IMR-90 (cell line): ENCODE results near the gene UVSSA. TPM values are rescaled to one million over a fixed set of nuclear protein-coding genes. Genes with fewer than 3 reads are reported as not detected.

Experiments used
- ATAC-seq: fragments of 200-7000 bp; cut with Tn5 transposase; 2 replicates; pipeline ENCODE4 v1.9.1; 2020; ENCODE audit warnings: low read depth, mild to moderate bottlenecking, moderate library complexity
- BruUV-seq: library from RNA; stranded (reverse); fragments of 400-500 nt; replicated peaks from 2 replicates; lab custom pipeline; 2021; lab: Mats Ljungman, UMichigan
- CTCF ChIA-PET: fragments of 300-600 bp; formaldehyde crosslinking; extraction: SDS; loops from one replicate; lab custom pipeline; 2021; ENCODE audit warnings: antibody characterized with exemption; lab: Yijun Ruan, JAX
- POLR2A ChIA-PET: fragments of 300-600 bp; sonication (Branson Sonifier 250); formaldehyde crosslinking; loops from one replicate; lab custom pipeline; 2022; ENCODE audit warnings: antibody characterized with exemption; ENCODE audit not compliant: unreplicated experiment; lab: Charles Lee
- DNase-seq: peaks from one replicate; pipeline ENCODE4 v3.0.0; 2013
- H2AFZ ChIP-seq: replicated peaks from 2 replicates; pipeline ENCODE3; 2013; ENCODE audit warnings: low read length, mild to moderate bottlenecking; ENCODE audit not compliant: poor library complexity
- H2AK5ac ChIP-seq: 2 replicates; pipeline ENCODE4 v1.6.1; 2013; ENCODE audit warnings: low read depth, low read length, inconsistent platforms
- H2AK9ac ChIP-seq: replicated peaks from 2 replicates; pipeline ENCODE3; 2013; ENCODE audit warnings: mild to moderate bottlenecking, low read depth, low read length, moderate library complexity; ENCODE audit not compliant: poor library complexity
- H2BK120ac ChIP-seq: 2 replicates; pipeline ENCODE4 v1.6.1; 2013; ENCODE audit warnings: low read depth, low read length, inconsistent platforms
- H2BK15ac ChIP-seq: 3 replicates; pipeline ENCODE4 v1.6.1; 2013; ENCODE audit warnings: low read depth, low read length, inconsistent platforms
- H2BK20ac ChIP-seq: 2 replicates; pipeline ENCODE4 v1.6.1; 2013; ENCODE audit warnings: low read depth, mild to moderate bottlenecking, inconsistent platforms, low read length, moderate library complexity
- H2BK5ac ChIP-seq: 2 replicates; pipeline ENCODE4 v1.6.1; 2013; ENCODE audit warnings: mild to moderate bottlenecking, low read depth, low read length, inconsistent platforms; ENCODE audit not compliant: poor library complexity, severe bottlenecking
- H3K14ac ChIP-seq: replicated peaks from 2 replicates; pipeline ENCODE4 v1.6.1; 2013; ENCODE audit warnings: low read depth, low read length, inconsistent platforms
- H3K18ac ChIP-seq: 2 replicates; pipeline ENCODE4 v1.6.1; 2013; ENCODE audit warnings: low read depth, low read length, control low read depth
- H3K23ac ChIP-seq: 2 replicates; pipeline ENCODE4 v1.6.1; 2013; ENCODE audit warnings: low read depth, low read length, inconsistent platforms
- H3K27ac ChIP-seq: 2 replicates; pipeline ENCODE4 v1.5.1; 2013; ENCODE audit warnings: mild to moderate bottlenecking, control low read depth, low read length; ENCODE audit not compliant: insufficient read depth
- H3K27me3 ChIP-seq: 2 replicates; pipeline ENCODE4 v1.6.1; 2013; ENCODE audit warnings: low read length; ENCODE audit not compliant: control insufficient read depth, insufficient read depth
- H3K36me3 ChIP-seq: 2 replicates; pipeline ENCODE4 v1.6.1; 2013; ENCODE audit warnings: low read length, mixed read lengths; ENCODE audit not compliant: control insufficient read depth, insufficient read depth
- H3K4ac ChIP-seq: 2 replicates; pipeline ENCODE4 v1.6.1; 2013; ENCODE audit warnings: low read depth, low read length, inconsistent platforms
- H3K4me1 ChIP-seq: 2 replicates; pipeline ENCODE4 v1.6.1; 2013; ENCODE audit warnings: low read length, mixed read lengths; ENCODE audit not compliant: control insufficient read depth, insufficient read depth
- H3K4me2 ChIP-seq: 2 replicates; pipeline ENCODE4 v1.6.1; 2013; ENCODE audit warnings: low read depth, mild to moderate bottlenecking, control low read depth, low read length, moderate library complexity
- H3K4me3 ChIP-seq: 2 replicates; pipeline ENCODE4 v1.5.1; 2013; ENCODE audit warnings: low read depth, mild to moderate bottlenecking, control low read depth, low read length, moderate library complexity; ENCODE audit not compliant: insufficient read depth
- H3K56ac ChIP-seq: 2 replicates; pipeline ENCODE4 v1.6.1; 2013; ENCODE audit warnings: low read length, inconsistent platforms; ENCODE audit not compliant: insufficient read depth; ENCODE audit errors: extremely low read depth
- H3K79me1 ChIP-seq, 2 experiments: 2 replicates each; pipeline ENCODE4 v1.6.1; 2013; ENCODE audit warnings: low read length in 2 of 2, inconsistent platforms in 1 of 2, low read depth in 1 of 2
- H3K9ac ChIP-seq: 2 replicates; pipeline ENCODE4 v1.6.1; 2013; ENCODE audit warnings: low read depth, low read length, control low read depth
- H3K9me1 ChIP-seq: 2 replicates; pipeline ENCODE4 v1.6.1; 2013; ENCODE audit warnings: low read length, inconsistent platforms; ENCODE audit not compliant: insufficient read depth
- H3K9me3 ChIP-seq: 2 replicates; pipeline ENCODE4 v1.6.1; 2013; ENCODE audit warnings: low read length; ENCODE audit not compliant: control insufficient read depth, insufficient read depth
- H4K20me1 ChIP-seq: 2 replicates; pipeline ENCODE4 v1.6.1; 2013; ENCODE audit warnings: low read length, inconsistent platforms; ENCODE audit not compliant: insufficient read depth
- H4K5ac ChIP-seq: 2 replicates; pipeline ENCODE4 v1.6.1; 2013; ENCODE audit warnings: mild to moderate bottlenecking, low read depth, low read length, control low read depth
- H4K8ac ChIP-seq, 2 experiments: 2 replicates each; pipeline ENCODE4 v1.6.1; 2013; ENCODE audit warnings: low read depth in 2 of 2, low read length in 2 of 2, control low read depth in 1 of 2, inconsistent platforms in 1 of 2
- H4K91ac ChIP-seq: 2 replicates; pipeline ENCODE4 v1.6.1; 2013; ENCODE audit warnings: low read depth, low read length, inconsistent platforms; ENCODE audit not compliant: insufficient read depth
- BHLHE40 ChIP-seq: fragments of 150-350 bp; IDR thresholded peaks from 2 replicates; pipeline ENCODE4 v1.6.1; 2016; ENCODE audit warnings: mild to moderate bottlenecking, low read depth, low read length
- CHD1 ChIP-seq: IDR thresholded peaks from 2 replicates; pipeline ENCODE4 v1.6.1; 2012; ENCODE audit warnings: low read depth, low read length, improper control_type of control experiment
- CTCF ChIP-seq: conservative IDR thresholded peaks from 2 replicates; pipeline ENCODE4 v1.5.1; 2012; ENCODE audit warnings: mild to moderate bottlenecking, low read depth, low read length, improper control_type of control experiment
- MAFK ChIP-seq: IDR thresholded peaks from 2 replicates; pipeline ENCODE4 v1.6.1; 2012; ENCODE audit warnings: low read depth, low read length, improper control_type of control experiment
- RAD21 ChIP-seq: IDR thresholded peaks from 2 replicates; pipeline ENCODE4 v1.6.1; 2012; ENCODE audit warnings: low read length, improper control_type of control experiment
- WGBS, 2 experiments: methylation state at CpG; one replicate each; pipeline versions ENCODE4 v1.1.5 to v1.1.7; 2013; ENCODE audit warnings: missing lambda C conversion rate in 2 of 2; ENCODE audit not compliant: insufficient read length in 1 of 2; ENCODE audit errors: extremely low coverage in 2 of 2; 5-methylcytosine and 5-hydroxymethylcytosine counted together
- dilution Hi-C: fragments of 300-500 bp; cut with HindIII; formaldehyde crosslinking; loops from one replicate; pipeline ENCODE4 v1.14.3; 2018; ENCODE audit warnings: low sequenced_read_pairs; ENCODE audit not compliant: unreplicated experiment
- in situ Hi-C: fragments of 300-500 bp; cut with MboI; formaldehyde crosslinking; loops from 3 replicates; pipeline ENCODE4 v1.14.3; 2019; ENCODE audit warnings: low sequenced_read_pairs, inconsistent platforms, mixed read lengths
- intact Hi-C: fragments of 100-400 bp; cut with micrococcal nuclease; formaldehyde crosslinking; loops from 2 replicates; pipeline ENCODE4 v1.10.0; 2022
- polyA plus RNA-seq, 3 experiments: library from polyadenylated mRNA; depleted of rRNA; stranded (reverse); fragments of >200 nt; gene quantifications; 2 replicates each; pipeline ENCODE4 v1.2.3, GENCODE V29; 2012; ENCODE audit warnings: low replicate concordance in 1 of 3
- total RNA-seq: library from RNA; depleted of rRNA; stranded (reverse); fragments of >200 nt; gene quantifications from 2 replicates; pipeline ENCODE4 v1.2.3, GENCODE V29; 2012

The UVSSA gene
- total and polyA plus RNA-seq, 2 of the 4 experiments (the other 2 are of a cell fraction), result 1.4 to 8.4 TPM

DNA sequence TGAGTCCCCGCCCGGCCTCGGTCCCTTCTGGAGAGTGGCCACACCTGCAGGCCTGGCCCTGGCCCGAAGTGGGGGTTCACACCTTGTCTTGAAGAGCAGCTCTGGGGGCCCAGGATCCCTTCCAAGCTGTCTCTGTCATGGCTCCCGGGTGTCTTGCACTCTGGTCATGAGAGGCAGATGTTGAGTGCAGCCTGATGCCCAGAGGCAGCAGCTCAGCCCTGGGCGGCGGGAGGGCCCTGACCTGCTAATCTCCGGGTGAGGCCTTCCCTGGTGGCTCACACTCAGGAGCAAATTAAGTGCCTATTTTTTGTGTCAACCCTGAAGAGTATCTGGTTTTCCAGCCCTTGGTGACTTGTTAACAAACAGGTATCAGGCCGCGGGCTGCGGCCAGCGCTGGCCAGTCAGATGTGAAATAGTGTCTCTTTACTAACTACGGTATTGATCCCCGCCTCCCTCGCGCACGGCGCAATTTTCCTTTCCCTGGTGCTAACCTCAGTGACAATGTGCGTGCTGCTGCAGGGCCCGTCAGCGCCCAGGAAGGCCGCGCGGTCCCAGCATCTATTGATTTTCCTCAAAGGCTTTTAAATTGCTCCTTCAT is 35.0 kb downstream of the UVSSA start:
- Histone ChIP-seq H3K56ac (no peak overlapping the region), H3K9me3 (no peaks in the 10 kb centered on the region), H4K5ac (no peak overlapping the region), H3K23ac (no peak overlapping the region), H2BK120ac (no peak overlapping the region), H4K91ac (no peak overlapping the region), H3K9ac (no peak overlapping the region), H3K9me1 (no peaks in the 10 kb centered on the region), H3K4me2 (no peak overlapping the region), H4K20me1 (no peaks in the 10 kb centered on the region), H2BK15ac (no peak overlapping the region), H3K18ac (no peak overlapping the region), H2BK5ac (no peak overlapping the region), H3K79me1 (no peaks in the 10 kb centered on the region), H3K4me3 (no peak overlapping the region), H3K27ac (no peak overlapping the region), H3K36me3 (peaks cover 28% of the 10 kb centered on the region), H3K4me1 (no peaks in the 10 kb centered on the region), H2AK9ac (no peak overlapping the region), H2BK20ac (no peak overlapping the region), H3K4ac (no peak overlapping the region), H3K27me3 (no peaks in the 10 kb centered on the region), H4K8ac (no peak overlapping the region), H3K14ac (no peak overlapping the region), H2AFZ (no peak overlapping the region), H2AK5ac (no peak overlapping the region)
- DNase-seq, result no peak
- ChIA-PET POLR2A (no interaction called here), CTCF (no interaction called here)
- TF ChIP-seq MAFK, result no peak
- no peak for TF ChIP-seq CHD1
- TF ChIP-seq RAD21, result no peak
- TF ChIP-seq CTCF, result no peak
- TF ChIP-seq BHLHE40, result no peak
- intact Hi-C loops, result no loop called here
- WGBS, 2 experiments, result 89% methylated on average over 9 of the region's 24 CpGs; no CpG with 5 or more reads in 1 of the 2 experiments
- dilution Hi-C loops, result no loop called here
- BruUV-seq, result no TSS peak
- in situ Hi-C loops, result no loop called here
- no peak for ATAC-seq
